ENCODE measurements around the gene TMEM106C. TPM values are rescaled to one million over a fixed set of nuclear protein-coding genes. Genes with fewer than 3 reads are reported as not detected.

TMEM106C gene
- total and polyA plus RNA-seq, 9 of the 15 experiments (the other 6 are each of a cell fraction or from before 2014, with no cell fraction given): 37.6 to 183 (median 57.2) TPM

GRCh38 chr12:48005750-48006021 lies 42.3 kb downstream of the TMEM106C start:
- Histone ChIP-seq H2AFZ (ENCODE audit: low read depth, low read length) (no peak overlapping the region), H3K79me2 (ENCODE audit: control insufficient read depth, insufficient read depth, low read length) (no peaks in the 10 kb centered on the region), H3K9me1 (ENCODE audit: control insufficient read depth, insufficient read depth, low read length) (no peaks in the 10 kb centered on the region), H3K4me2 (ENCODE audit: insufficient read depth, low read length) (no peak overlapping the region), H3K4me3 (no peak overlapping the region), H3K9ac (ENCODE audit: insufficient read depth in 1 of 2, low read depth in 2 of 2, low read length in 2 of 2) (no peak overlapping the region), H3K27me3 (ENCODE audit: control insufficient read depth in 2 of 2, insufficient read depth in 2 of 2, low read length in 2 of 2) (peaks cover 67 to 71% of the 10 kb centered on the region in 2 experiments), H3K4me1 (replicated peaks in 1 of 2; ENCODE audit: control insufficient read depth in 2 of 2, insufficient read depth in 2 of 2, low read length in 2 of 2) (peaks cover 0 to 28% of the 10 kb centered on the region in 2 experiments; a peak in 2 of 5 replicates), H3K27ac (ENCODE audit: extremely low read depth, low read depth, low read length) (no peak overlapping the region), H3K36me3 (ENCODE audit: control insufficient read depth, insufficient read depth, low read length) (no peaks in the 10 kb centered on the region), H3K9me3 (replicated peaks; ENCODE audit: control insufficient read depth, insufficient read depth, low read depth, low read length) (no peaks in the 10 kb centered on the region), H4K20me1 (replicated peaks; ENCODE audit: control insufficient read depth, insufficient read depth, low read length) (0 out of 2 replicates have a peak, but pooled peaks cover 3% of the 10 kb centered on the region)
- BruUV-seq (replicated peaks): no TSS peak
- CTCF ChIA-PET (ENCODE audit: low intra/inter-chr PET ratio): interaction anchor here (0.6 kb wide), 1 partner anchor 57 kb away, joined by 3 read pairs; no protein-coding TSS in a partner anchor
- intact Hi-C loops (cut with micrococcal nuclease): no loop called here
- DNase-seq (ENCODE audit: extremely low read depth in 1 of 4, low spot score in 3 of 4) (no peak), ATAC-seq (no peak), FAIRE-seq (no peak)
- TF ChIP-seq, protein P1, sequence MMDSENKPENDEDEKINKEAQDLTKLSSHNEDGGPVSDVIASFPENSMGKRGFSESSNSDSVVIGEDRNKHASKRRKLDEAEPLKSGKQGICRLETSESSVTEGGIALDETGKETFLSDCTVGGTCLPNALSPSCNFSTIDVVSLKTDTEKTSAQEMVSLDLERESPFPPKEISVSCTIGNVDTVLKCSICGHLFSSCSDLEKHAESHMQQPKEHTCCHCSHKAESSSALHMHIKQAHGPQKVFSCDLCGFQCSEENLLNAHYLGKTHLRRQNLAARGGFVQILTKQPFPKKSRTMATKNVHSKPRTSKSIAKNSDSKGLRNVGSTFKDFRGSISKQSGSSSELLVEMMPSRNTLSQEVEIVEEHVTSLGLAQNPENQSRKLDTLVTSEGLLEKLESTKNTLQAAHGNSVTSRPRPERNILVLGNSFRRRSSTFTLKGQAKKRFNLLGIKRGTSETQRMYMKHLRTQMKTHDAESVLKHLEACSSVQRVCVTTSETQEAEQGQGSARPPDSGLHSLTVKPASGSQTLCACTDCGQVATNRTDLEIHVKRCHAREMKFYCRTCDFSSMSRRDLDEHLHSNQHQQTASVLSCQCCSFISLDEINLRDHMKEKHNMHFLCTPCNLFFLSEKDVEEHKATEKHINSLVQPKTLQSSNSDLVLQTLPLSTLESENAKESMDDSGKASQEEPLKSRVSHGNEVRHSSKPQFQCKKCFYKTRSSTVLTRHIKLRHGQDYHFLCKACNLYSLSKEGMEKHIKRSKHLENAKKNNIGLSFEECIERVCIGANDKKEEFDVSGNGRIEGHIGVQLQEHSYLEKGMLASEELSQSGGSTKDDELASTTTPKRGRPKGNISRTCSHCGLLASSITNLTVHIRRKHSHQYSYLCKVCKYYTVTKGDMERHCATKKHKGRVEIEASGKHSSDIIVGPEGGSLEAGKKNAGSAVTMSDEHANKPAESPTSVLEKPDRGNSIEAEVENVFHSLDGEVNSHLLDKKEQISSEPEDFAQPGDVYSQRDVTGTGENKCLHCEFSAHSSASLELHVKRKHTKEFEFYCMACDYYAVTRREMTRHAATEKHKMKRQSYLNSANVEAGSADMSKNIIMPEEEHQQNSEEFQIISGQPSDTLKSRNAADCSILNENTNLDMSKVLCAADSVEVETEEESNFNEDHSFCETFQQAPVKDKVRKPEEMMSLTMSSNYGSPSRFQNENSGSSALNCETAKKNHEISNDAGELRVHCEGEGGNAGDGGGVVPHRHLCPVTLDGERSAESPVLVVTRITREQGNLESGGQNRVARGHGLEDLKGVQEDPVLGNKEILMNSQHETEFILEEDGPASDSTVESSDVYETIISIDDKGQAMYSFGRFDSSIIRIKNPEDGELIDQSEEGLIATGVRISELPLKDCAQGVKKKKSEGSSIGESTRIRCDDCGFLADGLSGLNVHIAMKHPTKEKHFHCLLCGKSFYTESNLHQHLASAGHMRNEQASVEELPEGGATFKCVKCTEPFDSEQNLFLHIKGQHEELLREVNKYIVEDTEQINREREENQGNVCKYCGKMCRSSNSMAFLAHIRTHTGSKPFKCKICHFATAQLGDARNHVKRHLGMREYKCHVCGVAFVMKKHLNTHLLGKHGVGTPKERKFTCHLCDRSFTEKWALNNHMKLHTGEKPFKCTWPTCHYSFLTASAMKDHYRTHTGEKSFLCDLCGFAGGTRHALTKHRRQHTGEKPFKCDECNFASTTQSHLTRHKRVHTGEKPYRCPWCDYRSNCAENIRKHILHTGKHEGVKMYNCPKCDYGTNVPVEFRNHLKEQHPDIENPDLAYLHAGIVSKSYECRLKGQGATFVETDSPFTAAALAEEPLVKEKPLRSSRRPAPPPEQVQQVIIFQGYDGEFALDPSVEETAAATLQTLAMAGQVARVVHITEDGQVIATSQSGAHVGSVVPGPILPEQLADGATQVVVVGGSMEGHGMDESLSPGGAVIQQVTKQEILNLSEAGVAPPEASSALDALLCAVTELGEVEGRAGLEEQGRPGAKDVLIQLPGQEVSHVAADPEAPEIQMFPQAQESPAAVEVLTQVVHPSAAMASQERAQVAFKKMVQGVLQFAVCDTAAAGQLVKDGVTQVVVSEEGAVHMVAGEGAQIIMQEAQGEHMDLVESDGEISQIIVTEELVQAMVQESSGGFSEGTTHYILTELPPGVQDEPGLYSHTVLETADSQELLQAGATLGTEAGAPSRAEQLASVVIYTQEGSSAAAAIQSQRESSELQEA (IDR thresholded peaks at IDR 0.05; ENCODE audit: low read depth): no peak
- no peak for TF ChIP-seq ZNF512 (tag; IDR thresholded peaks at IDR 0.05)
- no peak for TF ChIP-seq CBFA2T3 (IDR thresholded peaks at IDR 0.05)
- POLR2A ChIA-PET: interaction anchor here (1.9 kb wide), 1 partner anchor 10 kb away, joined by 6 read pairs; no protein-coding TSS in a partner anchor
- in situ Hi-C loops (cut with MboI): no loop called here
